Parathyroid adenoma (tissue), 2 donors: ENCODE results near the gene LILRB3.

ENCODE experiments used
- H2AFZ ChIP-seq: fragments of 300-600 bp; sonication (generic); one replicate; pipeline ENCODE4 v1.7.0; 2017; ENCODE audit warnings: antibody characterized with exemption, mild to moderate bottlenecking
- H3K27ac ChIP-seq: fragments of 300-600 bp; sonication (generic); one replicate; pipeline ENCODE4 v1.7.0; 2017
- H3K27me3 ChIP-seq: fragments of 300-600 bp; sonication (generic); one replicate; pipeline ENCODE4 v1.7.0; 2017; ENCODE audit warnings: low read length; ENCODE audit not compliant: control insufficient read depth, insufficient read depth
- H3K36me3 ChIP-seq: fragments of 300-600 bp; sonication (generic); one replicate; pipeline ENCODE4 v1.7.0; 2017; ENCODE audit warnings: low read length; ENCODE audit not compliant: control insufficient read depth, insufficient read depth
- H3K4me1 ChIP-seq: fragments of 300-600 bp; sonication (generic); one replicate; pipeline ENCODE4 v1.7.0; 2017; ENCODE audit warnings: control low read depth
- H3K4me2 ChIP-seq: fragments of 300-600 bp; sonication (generic); one replicate; pipeline ENCODE4 v1.7.0; 2017; ENCODE audit warnings: low read length
- H3K4me3 ChIP-seq: fragments of 300-600 bp; sonication (generic); one replicate; pipeline ENCODE4 v1.7.0; 2017; ENCODE audit warnings: low read depth, low read length
- H3K79me2 ChIP-seq: fragments of 300-600 bp; sonication (generic); one replicate; pipeline ENCODE4 v1.7.0; 2017; ENCODE audit warnings: control low read depth
- H3K9ac ChIP-seq: fragments of 300-600 bp; sonication (generic); one replicate; pipeline ENCODE4 v1.7.0; 2017; ENCODE audit warnings: mild to moderate bottlenecking
- H3K9me3 ChIP-seq: fragments of 300-600 bp; sonication (generic); one replicate; pipeline ENCODE4 v1.7.0; 2017; ENCODE audit warnings: low read length; ENCODE audit not compliant: control insufficient read depth
- TF ChIP-seq, protein P1 (sequence below): fragments of 300-600 bp; sonication (generic); IDR thresholded peaks from one replicate; pipeline ENCODE4 v1.7.0; 2017; ENCODE audit warnings: antibody characterized with exemption, mild to moderate bottlenecking
- donor health status: primary hyperparathyroidism.

LILRB3 gene

DNA sequence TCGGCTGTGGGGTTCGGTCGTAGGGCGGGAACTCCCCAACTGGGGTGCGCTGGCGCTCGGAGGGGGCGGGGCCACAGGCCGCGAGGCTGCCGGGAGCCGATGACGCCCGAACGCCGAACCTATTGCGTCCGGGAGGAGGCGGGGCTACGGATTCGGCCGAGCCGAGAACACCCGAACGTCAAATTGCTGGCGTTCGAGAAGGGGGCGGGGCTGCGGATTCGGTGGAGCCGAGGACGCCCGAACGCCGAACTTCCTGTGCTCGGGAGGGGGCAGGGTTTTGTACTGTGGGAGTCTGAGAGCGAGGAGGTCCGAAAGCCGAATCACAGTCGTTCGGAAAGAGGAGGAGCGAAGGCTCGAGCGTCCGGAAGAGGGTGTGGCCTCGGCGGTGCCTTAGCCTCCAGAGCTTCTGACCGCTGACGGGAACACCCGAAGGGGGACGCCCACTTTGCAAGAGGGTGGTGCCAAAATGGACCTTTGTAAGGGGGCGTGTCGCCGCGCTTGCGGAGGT, 32.2 kb downstream of the LILRB3 start:
- peaks cover 18% of the 10 kb centered on the region for H3K4me1 ChIP-seq
- peak overlapping the region; percentile 98 for H3K4me3 ChIP-seq
- H3K36me3 ChIP-seq, result no peaks in the 10 kb centered on the region
- H3K27me3 ChIP-seq, result no peaks in the 10 kb centered on the region
- no peaks in the 10 kb centered on the region for H3K9me3 ChIP-seq
- H3K9ac ChIP-seq, result peak overlapping the region; percentile 47
- peaks cover 2% of the 10 kb centered on the region for H3K79me2 ChIP-seq
- peak overlapping the region; percentile 76 for H2AFZ ChIP-seq
- TF ChIP-seq, protein P1, sequence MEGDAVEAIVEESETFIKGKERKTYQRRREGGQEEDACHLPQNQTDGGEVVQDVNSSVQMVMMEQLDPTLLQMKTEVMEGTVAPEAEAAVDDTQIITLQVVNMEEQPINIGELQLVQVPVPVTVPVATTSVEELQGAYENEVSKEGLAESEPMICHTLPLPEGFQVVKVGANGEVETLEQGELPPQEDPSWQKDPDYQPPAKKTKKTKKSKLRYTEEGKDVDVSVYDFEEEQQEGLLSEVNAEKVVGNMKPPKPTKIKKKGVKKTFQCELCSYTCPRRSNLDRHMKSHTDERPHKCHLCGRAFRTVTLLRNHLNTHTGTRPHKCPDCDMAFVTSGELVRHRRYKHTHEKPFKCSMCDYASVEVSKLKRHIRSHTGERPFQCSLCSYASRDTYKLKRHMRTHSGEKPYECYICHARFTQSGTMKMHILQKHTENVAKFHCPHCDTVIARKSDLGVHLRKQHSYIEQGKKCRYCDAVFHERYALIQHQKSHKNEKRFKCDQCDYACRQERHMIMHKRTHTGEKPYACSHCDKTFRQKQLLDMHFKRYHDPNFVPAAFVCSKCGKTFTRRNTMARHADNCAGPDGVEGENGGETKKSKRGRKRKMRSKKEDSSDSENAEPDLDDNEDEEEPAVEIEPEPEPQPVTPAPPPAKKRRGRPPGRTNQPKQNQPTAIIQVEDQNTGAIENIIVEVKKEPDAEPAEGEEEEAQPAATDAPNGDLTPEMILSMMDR, result no peak
- peak overlapping the region; percentile 98 for H3K4me2 ChIP-seq
- H3K27ac ChIP-seq, result peak overlapping the region; percentile 100

DNA sequence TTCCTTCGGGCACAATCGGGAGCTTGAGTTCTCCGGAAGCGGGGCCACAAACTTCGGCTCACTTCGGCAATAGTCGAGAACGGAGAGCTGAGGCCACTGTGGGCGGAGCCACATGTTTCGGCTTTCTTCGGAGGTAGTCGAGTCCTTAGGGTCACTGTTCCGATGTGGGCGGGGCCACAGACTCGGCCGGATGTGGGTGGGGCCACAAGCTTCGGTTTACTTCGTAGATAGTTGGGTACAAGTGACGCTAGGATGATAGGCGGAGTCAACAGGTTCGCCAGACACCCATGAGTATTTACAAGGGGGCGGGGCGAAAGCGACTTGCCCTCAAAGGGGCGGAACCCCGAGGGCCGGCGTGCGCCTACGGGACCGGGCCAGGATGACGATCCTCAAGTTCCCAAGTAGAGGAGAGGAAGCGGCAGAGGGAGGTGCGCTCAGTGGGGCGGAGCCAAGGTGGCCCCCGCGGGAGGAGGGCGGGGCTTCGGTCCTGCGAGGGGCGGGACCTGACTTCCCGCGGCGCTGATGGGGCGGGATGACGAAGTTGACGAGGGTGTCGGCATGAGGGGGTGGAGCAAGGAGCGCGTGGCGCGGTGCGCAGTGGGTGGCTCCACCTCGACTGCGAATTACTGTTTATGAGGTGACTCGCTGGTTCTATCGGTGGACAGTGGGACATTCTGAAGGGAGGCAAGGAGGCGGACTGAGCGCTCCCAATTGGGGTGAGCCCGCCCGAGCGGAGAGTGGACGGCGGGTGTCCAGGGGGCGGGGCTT, 32.9 kb downstream of the LILRB3 start:
- Histone ChIP-seq H3K9ac (peak overlapping the region; percentile 74), H2AFZ (peak overlapping the region; percentile 76), H3K4me3 (peak overlapping the region; percentile 98), H3K36me3 (no peaks in the 10 kb centered on the region), H3K4me1 (peaks cover 18% of the 10 kb centered on the region), H3K4me2 (peak overlapping the region; percentile 98), H3K9me3 (no peaks in the 10 kb centered on the region), H3K27me3 (no peaks in the 10 kb centered on the region), H3K79me2 (peaks cover 2% of the 10 kb centered on the region), H3K27ac (peak overlapping the region; percentile 100)
- TF ChIP-seq, protein P1, result no peak

DNA sequence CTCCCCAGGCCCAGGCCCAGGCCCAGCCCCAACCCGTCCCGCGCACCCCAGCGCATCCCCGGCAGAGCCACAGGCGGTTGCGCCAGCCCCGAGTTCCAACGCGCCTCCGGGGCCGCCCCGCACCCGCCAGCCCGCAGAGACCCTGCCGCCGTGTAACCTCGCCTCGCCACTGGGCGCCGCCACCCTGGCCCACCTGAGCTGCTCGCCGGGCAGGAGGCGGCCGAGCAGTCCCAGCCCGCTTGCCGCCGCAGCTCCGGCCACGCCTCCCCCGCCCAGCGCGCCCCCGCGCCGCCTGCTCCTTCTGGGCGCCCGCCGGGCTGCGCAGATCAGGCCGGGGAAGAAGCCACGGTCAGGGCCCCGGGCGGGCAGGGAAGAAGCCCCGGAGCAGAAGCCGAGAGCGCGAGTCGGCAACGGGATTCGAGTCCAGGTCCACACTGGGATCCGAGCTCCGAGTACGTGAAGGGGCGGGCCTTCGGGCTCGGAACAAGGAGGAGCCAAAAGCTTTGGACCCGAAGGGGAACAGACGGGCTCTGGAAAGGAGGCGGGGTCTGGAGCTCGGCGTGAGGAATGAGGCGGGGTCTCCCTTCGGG, 33.6 kb downstream of the LILRB3 start, which contains the start of gene MBOAT7:
Gene MBOAT7, minus strand, starts transcription at position 436 of the 590 bp plus-strand sequence. CDS start 1,072 bp downstream, outside the sequence.
- no peaks in the 10 kb centered on the region for H3K36me3 ChIP-seq
- no peaks in the 10 kb centered on the region for H3K9me3 ChIP-seq
- H3K9ac ChIP-seq, result peak within 1 kb of the TSS; percentile 74
- peaks cover 18% of the 10 kb centered on the region for H3K4me1 ChIP-seq
- peak within 1 kb of the TSS; percentile 98 for H3K4me2 ChIP-seq
- peak within 1 kb of the TSS; percentile 76 for H2AFZ ChIP-seq
- TF ChIP-seq, protein P1, result peak; percentile 40
- H3K27ac ChIP-seq, result peak within 1 kb of the TSS; percentile 100
- no peaks in the 10 kb centered on the region for H3K27me3 ChIP-seq
- peaks cover 2% of the 10 kb centered on the region for H3K79me2 ChIP-seq
- H3K4me3 ChIP-seq, result peak within 1 kb of the TSS; percentile 98

- peaks cover 2% of the 10 kb centered on the region for H3K79me2 ChIP-seq
- H2AFZ ChIP-seq, result peak overlapping the region; percentile 76
- H3K27me3 ChIP-seq, result no peaks in the 10 kb centered on the region
- no peaks in the 10 kb centered on the region for H3K36me3 ChIP-seq
- TF ChIP-seq, protein P1, result no peak
- H3K4me3 ChIP-seq, result peak overlapping the region; percentile 98
- peak overlapping the region; percentile 100 for H3K27ac ChIP-seq
- peak overlapping the region; percentile 74 for H3K9ac ChIP-seq
- H3K4me2 ChIP-seq, result peak overlapping the region; percentile 70
- peaks cover 18% of the 10 kb centered on the region for H3K4me1 ChIP-seq
- H3K9me3 ChIP-seq, result no peaks in the 10 kb centered on the region
Measured at GRCh38 chr19:54188215-54188871, 34.5 kb downstream of the LILRB3 start.
